ENCODE results near the gene CYP3A4.

CYP3A4 gene

DNA sequence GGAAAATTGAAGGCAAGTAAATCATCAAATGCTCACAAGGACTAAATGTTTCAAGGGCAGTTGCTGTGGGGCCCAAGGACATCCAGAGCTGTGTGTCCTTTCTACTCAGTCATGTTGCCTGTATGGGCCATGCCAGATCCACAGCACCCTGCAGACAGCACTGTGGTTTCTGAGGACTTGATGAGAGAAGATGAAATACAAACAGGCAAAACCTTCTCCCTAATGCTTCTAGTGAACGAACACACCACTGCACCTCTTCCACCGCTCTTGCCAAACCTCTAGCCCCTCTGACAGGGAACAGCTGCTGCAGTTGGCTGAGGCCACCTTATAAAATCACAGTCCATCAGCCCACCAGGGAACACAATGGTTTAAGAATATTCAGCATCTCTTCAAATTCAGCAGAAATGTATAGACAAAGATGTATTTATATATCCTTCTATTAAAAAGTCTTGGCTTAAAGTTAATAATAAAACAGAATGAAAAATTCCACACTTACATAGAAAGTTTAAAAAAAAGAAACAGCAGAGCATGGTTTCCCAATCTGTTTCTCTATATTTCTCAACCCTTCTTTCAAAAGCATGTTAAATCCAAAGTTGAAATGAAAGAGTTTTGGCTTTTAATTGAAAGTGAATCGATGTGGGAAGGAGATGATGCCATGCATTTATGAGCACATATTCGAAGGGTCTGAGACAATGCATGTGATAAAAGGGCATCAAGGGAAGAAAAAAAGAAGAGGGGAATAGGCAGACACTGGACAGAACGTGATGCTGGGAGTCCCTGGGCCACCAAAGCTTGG is 63.0 kb downstream of the CYP3A4 start:
- DNase-seq = no peak

- no peak for DNase-seq
Measured at GRCh38 chr7:99719996-99720769, 63.8 kb downstream of the CYP3A4 start.

DNA sequence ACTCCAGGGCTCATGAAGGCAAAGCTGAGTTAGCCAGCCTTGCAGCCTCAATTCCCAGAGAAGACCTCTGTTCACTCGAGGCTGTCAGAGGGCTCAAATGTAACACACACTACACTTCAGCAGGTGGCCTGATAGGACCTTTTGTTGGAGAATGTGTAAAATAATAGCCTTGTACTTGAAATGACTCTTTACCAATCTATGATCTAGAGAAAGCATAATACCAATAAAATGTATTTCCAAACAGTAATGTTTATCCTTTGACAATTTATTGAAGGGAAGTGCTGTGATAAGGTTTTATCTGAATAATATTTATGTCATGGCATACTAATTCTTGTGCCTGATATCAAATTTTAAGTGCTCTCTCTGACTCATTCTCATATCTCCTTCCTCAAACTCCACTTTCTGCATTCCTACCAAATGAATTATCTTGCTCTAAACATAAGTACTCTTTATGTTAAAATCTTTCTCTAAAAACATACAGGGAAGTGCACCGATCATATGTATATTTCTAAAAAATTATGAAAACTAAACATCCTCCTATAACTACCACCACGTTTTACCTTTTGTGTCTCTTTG is 69.9 kb downstream of the CYP3A4 start:
- no peak for DNase-seq

- no peak for DNase-seq
Measured at GRCh38 chr7:99709838-99710578, 74.0 kb downstream of the CYP3A4 start.

- DNase-seq = no peak
Measured at GRCh38 chr7:99709260-99709659, 74.7 kb downstream of the CYP3A4 start.

DNA sequence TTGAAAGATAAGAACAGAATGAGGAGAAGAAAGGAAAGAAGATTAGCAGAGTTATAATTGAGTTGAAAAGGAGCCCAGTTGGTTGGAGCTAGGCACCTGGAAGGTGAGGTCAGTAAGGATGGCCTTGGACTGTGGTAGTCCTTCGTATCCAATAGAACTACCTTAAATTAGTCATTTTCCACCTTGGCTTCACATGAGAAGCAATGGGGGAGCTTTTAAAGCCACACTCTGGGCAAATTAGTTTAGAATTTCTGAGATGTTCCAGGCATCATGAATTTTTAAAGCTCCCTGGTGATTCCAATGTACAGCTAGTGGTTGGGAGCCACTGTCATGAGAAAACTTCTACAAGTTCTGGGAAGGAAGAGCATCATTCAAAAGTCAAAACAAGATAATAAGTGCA is 76.9 kb downstream of the CYP3A4 start:
- DNase-seq = no peak
